Activated naive CD8-positive, alpha-beta T cell treated with anti-CD3 and anti-CD28 coated beads, Interleukin-2, amount 10 ng/mL, durations not matched to agents 7 days and 5 days (primary cell): ENCODE results near the gene DOLPP1. TPM values are rescaled to one million over a fixed set of nuclear protein-coding genes. Genes with fewer than 3 reads are reported as not detected.
A peak's percentile ranks its signal among the peaks of the same experiment; 100 is the strongest.

Experiments used
- ATAC-seq: fragments of 150-1000 bp; cut with Tn5 transposase; one replicate; pipeline ENCODE4 v1.10.0; 2021; ENCODE audit warnings: low read depth, moderate library complexity
- POLR2A ChIA-PET: fragments of 350-600 bp; sonication (Branson Sonifier 250); formaldehyde crosslinking; loops from one replicate; lab custom pipeline; 2021; ENCODE audit warnings: antibody characterized with exemption; lab: Charles Lee
- DNase-seq: peaks from one replicate; pipeline ENCODE4 v3.0.0; 2021
- H3K27ac Mint-ChIP-seq: one replicate; pipeline ENCODE4 v1.8.0; 2022; ENCODE audit warnings: mild to moderate bottlenecking, mixed read lengths
- H3K27me3 Mint-ChIP-seq: one replicate; pipeline ENCODE4 v1.8.0; 2022; ENCODE audit warnings: mild to moderate bottlenecking, moderate library complexity, mixed read lengths
- H3K36me3 Mint-ChIP-seq: one replicate; pipeline ENCODE4 v1.8.0; 2021; ENCODE audit warnings: mild to moderate bottlenecking, mixed read lengths
- H3K4me1 Mint-ChIP-seq: one replicate; pipeline ENCODE4 v1.8.0; 2021; ENCODE audit warnings: mixed read lengths
- H3K4me3 Mint-ChIP-seq: one replicate; pipeline ENCODE4 v1.8.0; 2022; ENCODE audit warnings: mild to moderate bottlenecking, moderate library complexity, mixed read lengths
- H3K9me3 Mint-ChIP-seq: one replicate; pipeline ENCODE4 v1.8.0; 2021; ENCODE audit warnings: mixed read lengths
- total RNA-seq, 2 experiments: library from RNA; stranded (reverse); gene quantifications; one replicate each; pipeline ENCODE4 v1.2.3, GENCODE V29; 2021

Gene DOLPP1
- total RNA-seq, 2 experiments from 2014 or later, result 17.4 to 21.6 TPM

DNA sequence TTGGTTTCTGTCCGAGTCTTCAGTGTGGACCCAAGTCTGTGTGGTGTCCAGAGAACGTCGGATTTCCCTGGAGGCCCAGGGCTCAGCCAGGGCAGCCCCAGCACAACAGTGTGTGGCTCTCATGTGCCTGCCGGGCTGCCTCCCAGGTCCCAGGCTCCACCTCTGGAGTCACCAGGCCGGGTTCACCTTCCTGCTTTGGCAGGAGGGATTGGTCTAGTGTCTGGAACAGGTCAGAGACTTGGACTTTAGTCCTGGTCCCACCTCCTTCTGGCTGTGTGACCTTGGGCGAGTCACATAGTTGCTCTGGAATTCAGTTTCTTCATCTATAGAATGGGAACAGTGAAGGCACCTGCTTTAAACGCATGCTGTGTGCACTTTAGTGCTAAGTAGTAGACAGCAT is 3.2 kb downstream of the DOLPP1 start:
- Mint-ChIP-seq H3K36me3 (no peaks in the 10 kb centered on the region), H3K4me1 (peaks cover 15% of the 10 kb centered on the region), H3K27ac (no peak overlapping the region), H3K27me3 (no peaks in the 10 kb centered on the region), H3K4me3 (no peak overlapping the region), H3K9me3 (no peaks in the 10 kb centered on the region)
- POLR2A ChIA-PET, result no interaction called here
- no peak for ATAC-seq
- no peak for DNase-seq

DNA sequence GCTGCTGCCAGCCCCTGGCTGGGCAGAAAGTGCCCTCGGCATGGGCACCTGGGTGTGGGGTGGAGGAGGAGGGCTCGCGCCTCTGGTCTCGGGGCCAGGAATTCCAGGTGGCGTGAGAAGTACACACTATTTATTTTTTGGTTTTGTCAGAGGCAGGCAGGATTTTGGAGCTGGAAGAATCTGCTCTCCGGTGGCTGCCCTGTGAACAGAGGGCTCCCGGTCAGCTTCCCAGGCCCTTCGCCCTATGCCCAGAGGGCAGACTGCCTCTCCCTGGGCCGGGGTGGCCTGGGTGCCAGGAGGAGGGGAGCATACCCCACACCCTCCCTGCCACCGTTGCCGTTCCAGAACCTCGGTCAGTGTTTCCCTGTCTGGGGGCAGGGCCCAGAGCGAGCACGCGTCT is 8.3 kb downstream of the DOLPP1 start:
- DNase-seq, result no peak
- Mint-ChIP-seq H3K36me3 (no peaks in the 10 kb centered on the region), H3K27ac (no peak overlapping the region), H3K27me3 (no peaks in the 10 kb centered on the region), H3K4me1 (no peaks in the 10 kb centered on the region), H3K4me3 (no peak overlapping the region), H3K9me3 (no peaks in the 10 kb centered on the region)
- POLR2A ChIA-PET, result no interaction called here
- no peak for ATAC-seq

DNA sequence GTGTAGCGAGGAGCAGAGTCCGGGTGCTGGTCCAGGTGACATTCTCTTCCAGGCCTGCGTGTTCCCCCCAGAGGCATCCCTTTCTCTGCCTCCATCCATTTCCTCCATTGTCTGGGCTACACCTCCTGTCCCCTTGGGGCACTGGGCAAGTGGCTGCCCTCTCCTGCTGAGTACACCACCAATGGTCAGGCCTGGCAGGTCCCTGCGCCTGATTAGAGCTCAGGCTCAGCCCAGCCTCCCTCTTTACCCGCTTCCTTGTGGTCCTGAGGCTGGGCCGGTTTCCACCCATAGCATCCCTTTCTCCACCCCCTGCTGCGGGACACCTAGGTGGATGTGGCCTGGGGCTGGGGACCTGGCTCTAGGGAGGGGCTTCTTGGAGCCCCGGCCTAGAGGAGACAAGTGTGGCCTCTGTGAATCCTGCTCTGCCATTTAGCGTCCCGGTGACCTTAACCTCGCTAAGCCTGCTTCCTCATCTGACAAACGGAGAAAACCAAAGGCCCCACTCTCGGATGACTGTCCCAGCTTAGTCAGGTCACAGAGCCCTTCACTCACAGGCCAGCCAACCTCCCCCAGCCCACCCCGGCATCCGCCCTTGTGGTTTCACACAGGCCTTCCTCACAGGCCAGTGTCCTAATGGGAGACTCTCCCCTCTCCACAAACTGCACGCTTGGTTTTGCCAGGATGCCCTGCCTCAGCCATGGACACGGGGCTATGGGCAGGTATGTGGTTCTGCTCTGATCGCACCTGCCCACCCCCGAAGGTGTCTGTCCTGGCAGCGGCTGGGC is 12.9 kb downstream of the DOLPP1 start:
- POLR2A ChIA-PET, result no interaction called here
- Mint-ChIP-seq H3K36me3 (no peaks in the 10 kb centered on the region), H3K9me3 (no peaks in the 10 kb centered on the region), H3K27ac (peak overlapping the region; percentile 43), H3K4me3 (no peak overlapping the region), H3K27me3 (no peaks in the 10 kb centered on the region), H3K4me1 (no peaks in the 10 kb centered on the region)
- DNase-seq (no peak), ATAC-seq (no peak)

DNA sequence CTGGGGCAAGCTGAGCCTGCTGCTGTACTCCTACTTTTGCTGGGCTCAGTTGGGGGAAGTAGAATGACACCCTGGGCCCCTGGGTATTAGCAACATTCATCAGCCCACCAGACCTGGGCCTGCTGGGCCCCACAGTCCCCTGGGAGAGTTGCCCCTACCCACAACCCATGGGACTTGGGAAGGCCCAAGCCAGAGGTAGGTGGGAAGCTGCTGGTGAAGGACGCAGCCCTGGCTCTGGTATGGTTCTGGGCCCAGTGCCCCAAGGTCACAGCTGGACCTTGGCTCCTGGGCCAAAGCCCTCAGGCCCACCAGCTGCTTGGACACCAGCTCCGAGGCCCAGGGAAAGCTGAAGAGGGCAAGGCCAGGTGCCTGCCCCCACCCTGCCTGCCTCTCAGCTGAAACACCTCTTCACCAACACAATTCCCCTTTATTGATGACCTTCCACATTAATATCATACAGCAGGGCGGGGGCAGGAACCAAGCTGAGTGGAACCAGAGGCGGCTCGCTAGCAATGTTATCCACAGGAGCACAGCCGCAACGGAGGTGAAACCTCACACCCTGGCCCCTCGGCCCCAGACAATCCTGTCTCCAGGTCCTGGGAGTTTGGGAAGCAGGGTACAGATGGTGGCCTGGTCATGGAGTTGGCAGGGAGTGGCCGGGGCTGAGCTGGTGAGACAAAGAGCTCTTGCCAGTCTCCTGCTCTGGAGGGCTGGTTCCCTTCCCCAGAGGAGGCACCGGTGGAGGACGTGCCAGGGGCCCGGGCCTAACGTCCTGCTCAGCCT is 13.7 kb downstream of the DOLPP1 start:
- POLR2A ChIA-PET, result no interaction called here
- no peak overlapping the region for H3K27ac Mint-ChIP-seq
- H3K36me3 Mint-ChIP-seq, result no peaks in the 10 kb centered on the region
- no peaks in the 10 kb centered on the region for H3K27me3 Mint-ChIP-seq
- H3K4me1 Mint-ChIP-seq, result no peaks in the 10 kb centered on the region
- ATAC-seq, result no peak
- H3K4me3 Mint-ChIP-seq, result no peak overlapping the region
- DNase-seq, result no peak
- H3K9me3 Mint-ChIP-seq, result no peaks in the 10 kb centered on the region

DNA sequence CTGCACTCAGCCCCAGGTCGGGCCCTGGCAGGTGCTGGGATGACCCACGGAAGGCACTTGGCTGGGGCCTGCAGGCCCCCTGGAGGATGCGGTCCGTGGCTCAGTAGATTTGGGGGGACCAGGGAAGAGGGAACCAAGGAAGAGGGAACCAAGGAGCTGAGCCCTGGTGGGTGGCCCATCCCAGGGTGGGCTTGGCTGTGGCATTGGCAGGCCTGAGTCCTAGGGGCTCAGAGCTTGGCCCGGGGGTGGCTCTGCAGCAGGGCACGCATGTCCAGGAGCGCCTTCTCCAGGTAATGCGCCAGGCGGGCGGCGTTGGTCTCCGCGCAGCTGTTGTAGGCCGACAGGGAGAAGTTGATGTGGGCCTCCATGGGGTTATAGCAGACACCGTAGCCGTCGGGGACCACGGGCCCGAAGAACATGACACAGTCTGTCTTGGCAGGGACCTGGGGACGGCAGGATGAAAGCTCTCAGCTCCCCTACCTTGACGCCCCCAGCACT is 14.3 kb downstream of the DOLPP1 start:
- Mint-ChIP-seq H3K9me3 (no peaks in the 10 kb centered on the region), H3K4me1 (no peaks in the 10 kb centered on the region), H3K27me3 (no peaks in the 10 kb centered on the region), H3K36me3 (no peaks in the 10 kb centered on the region), H3K27ac (no peak overlapping the region), H3K4me3 (no peak overlapping the region)
- no peak for ATAC-seq
- POLR2A ChIA-PET, result no interaction called here
- no peak for DNase-seq

DNA sequence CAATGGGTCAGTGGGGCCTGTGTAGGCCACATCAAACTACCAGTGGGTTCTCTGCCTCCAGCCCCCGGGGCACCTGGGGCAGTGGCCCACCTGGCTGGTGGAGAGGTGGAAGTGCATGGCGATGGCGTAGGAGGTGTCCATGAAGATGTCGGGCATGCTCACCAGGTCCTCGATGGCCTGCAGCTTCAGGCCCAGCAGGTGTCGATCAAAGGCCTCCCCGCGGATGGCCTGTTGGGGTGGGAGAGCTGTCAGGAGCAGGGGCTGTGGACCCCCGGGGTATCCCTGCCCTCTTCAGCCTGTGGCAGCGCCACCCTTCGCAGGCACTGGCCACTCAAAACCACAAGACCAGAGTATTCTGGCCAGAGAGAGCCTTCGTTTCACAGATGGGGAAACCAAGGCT is 15.0 kb downstream of the DOLPP1 start:
- H3K27me3 Mint-ChIP-seq, result no peaks in the 10 kb centered on the region
- no peak overlapping the region for H3K27ac Mint-ChIP-seq
- POLR2A ChIA-PET, result interaction anchor here (0.5 kb wide), 1 partner anchor 29 kb away, joined by 3 read pairs; no protein-coding TSS in a partner anchor
- H3K9me3 Mint-ChIP-seq, result no peaks in the 10 kb centered on the region
- H3K4me3 Mint-ChIP-seq, result no peak overlapping the region
- no peaks in the 10 kb centered on the region for H3K36me3 Mint-ChIP-seq
- no peaks in the 10 kb centered on the region for H3K4me1 Mint-ChIP-seq
- no peak for ATAC-seq
- no peak for DNase-seq

DNA sequence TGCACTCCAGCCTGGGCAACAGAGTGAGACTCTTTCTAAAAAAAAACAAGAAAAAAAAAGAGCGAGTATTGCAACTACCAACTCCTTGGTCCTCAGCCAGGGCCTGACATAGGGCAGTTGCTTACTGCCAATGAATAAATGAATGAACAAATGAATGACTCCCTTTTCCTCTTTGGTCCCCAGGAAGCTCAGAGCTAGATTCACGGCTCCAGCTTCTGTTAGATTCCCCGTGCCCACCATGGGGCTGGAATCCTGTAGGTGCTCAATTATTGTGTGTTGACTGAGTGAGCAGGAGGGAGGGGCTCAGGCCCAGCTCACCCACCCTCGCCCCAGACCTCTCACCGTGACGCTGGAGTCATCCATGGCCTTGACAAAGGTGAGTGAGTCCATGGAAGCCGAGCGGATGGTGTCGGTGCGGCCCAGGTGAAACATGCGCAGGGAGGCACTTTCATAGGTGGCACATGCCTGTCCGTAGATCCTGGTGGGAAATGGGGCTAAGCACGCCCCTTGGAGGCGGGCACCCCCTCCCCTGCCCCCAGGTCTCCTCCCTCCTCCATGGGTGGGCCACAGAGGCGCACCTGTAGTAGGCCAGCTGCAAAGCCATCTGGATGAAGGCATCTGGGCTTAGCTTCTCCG is 16.9 kb downstream of the DOLPP1 start:
- no peak overlapping the region for H3K4me3 Mint-ChIP-seq
- no peak overlapping the region for H3K27ac Mint-ChIP-seq
- POLR2A ChIA-PET, result interaction anchor here (2.0 kb wide), 1 partner anchor 17 kb away, joined by 7 read pairs; the partner anchor contains the start of gene DOLPP1
- H3K27me3 Mint-ChIP-seq, result no peaks in the 10 kb centered on the region
- no peaks in the 10 kb centered on the region for H3K36me3 Mint-ChIP-seq
- no peak for ATAC-seq
- H3K9me3 Mint-ChIP-seq, result no peaks in the 10 kb centered on the region
- DNase-seq, result no peak
- no peaks in the 10 kb centered on the region for H3K4me1 Mint-ChIP-seq

DNA sequence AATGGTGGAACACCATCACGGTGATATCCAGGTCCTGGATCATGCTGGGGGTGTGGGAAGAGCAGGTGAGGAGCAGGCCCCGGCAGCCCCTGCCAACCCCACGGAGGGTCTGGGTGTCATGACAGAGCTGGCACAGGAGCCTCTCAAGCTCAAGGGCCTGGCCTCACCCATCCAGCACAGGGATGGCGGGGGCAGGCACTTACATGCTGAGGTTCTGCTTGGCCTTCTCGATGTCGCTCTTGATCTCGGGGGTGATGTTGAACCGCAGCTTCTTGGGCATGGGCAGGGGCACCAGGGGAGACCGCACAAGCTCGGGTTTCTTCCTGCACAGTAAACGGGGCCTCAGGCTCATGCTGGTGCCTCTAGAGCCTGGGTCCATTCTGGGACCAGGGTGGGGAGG is 17.4 kb downstream of the DOLPP1 start:
- Mint-ChIP-seq H3K9me3 (no peaks in the 10 kb centered on the region), H3K27me3 (no peaks in the 10 kb centered on the region), H3K36me3 (no peaks in the 10 kb centered on the region), H3K4me1 (no peaks in the 10 kb centered on the region), H3K4me3 (no peak overlapping the region), H3K27ac (no peak overlapping the region)
- DNase-seq (no peak), ATAC-seq (no peak)
- POLR2A ChIA-PET, result interaction anchor here (2.0 kb wide), 1 partner anchor 17 kb away, joined by 7 read pairs; the partner anchor contains the start of gene DOLPP1

DNA sequence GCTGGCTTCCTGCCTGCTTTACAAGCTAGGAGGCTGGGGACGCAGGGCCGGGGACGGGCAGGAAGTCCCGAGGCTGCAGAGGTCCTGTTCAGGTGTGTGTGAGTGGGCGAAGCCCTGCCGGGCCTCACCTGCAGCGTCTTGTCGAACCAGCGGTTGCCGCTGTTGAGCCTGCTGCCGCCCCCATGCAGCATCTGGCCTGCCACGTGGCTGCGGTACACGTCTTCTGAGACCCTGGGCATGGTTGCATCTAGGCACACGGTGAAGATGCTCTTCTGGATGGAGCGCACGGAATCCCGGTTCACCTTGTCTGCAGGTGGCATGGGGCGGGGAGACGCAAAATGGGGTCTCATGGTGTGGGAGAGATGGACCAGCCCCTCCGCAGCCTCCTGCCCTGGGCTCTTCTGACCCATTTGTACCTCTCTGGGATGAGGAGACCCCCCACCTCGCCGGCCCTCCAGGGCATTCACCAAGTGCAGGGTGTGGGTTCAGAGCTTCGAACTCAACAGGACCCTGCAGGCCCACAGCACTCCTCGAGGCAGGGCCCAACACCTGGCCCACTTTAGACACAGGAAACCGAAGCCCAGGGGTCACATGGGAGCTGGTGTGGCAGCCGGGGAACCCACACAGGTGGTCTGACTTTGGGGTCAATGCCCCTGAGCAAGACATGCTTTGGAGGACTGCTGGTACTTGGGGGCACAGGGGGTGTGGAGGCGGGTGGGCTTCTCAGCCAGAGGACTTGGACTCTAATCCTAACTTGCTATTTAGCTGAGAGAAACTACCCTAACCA is 19.7 kb downstream of the DOLPP1 start:
- H3K4me3 Mint-ChIP-seq, result no peak overlapping the region
- ATAC-seq (no peak), DNase-seq (no peak)
- H3K4me1 Mint-ChIP-seq, result no peaks in the 10 kb centered on the region
- H3K36me3 Mint-ChIP-seq, result no peaks in the 10 kb centered on the region
- H3K27ac Mint-ChIP-seq, result no peak overlapping the region
- H3K27me3 Mint-ChIP-seq, result no peaks in the 10 kb centered on the region
- POLR2A ChIA-PET, result interaction anchor here (0.6 kb wide), 1 partner anchor 44 kb away, joined by 3 read pairs; no protein-coding TSS in a partner anchor
- no peaks in the 10 kb centered on the region for H3K9me3 Mint-ChIP-seq

DNA sequence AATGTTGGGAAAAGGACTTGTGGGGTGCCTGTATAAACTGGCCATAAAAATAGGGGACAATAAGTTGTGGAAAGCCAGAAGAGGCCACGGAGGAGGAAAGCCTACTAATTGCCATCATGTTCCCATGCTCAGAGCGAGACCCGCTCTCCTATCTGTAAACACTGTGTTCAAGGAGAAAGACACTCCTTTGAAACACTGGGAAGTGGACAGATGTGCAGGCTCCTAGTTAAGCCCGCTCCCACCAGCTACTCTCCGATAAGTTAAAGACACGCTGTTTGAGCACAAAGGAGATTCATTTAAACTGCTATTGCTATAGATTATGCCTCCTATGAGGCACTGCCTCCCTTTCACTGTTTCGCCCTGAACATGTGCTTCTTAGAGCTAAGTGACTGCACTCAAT is 20.4 kb downstream of the DOLPP1 start:
- Mint-ChIP-seq H3K4me1 (no peaks in the 10 kb centered on the region), H3K9me3 (no peaks in the 10 kb centered on the region), H3K36me3 (no peaks in the 10 kb centered on the region), H3K27me3 (no peaks in the 10 kb centered on the region), H3K27ac (no peak overlapping the region), H3K4me3 (no peak overlapping the region)
- POLR2A ChIA-PET, result interaction anchor here (0.6 kb wide), 1 partner anchor 44 kb away, joined by 3 read pairs; no protein-coding TSS in a partner anchor
- DNase-seq (no peak), ATAC-seq (no peak)

DNA sequence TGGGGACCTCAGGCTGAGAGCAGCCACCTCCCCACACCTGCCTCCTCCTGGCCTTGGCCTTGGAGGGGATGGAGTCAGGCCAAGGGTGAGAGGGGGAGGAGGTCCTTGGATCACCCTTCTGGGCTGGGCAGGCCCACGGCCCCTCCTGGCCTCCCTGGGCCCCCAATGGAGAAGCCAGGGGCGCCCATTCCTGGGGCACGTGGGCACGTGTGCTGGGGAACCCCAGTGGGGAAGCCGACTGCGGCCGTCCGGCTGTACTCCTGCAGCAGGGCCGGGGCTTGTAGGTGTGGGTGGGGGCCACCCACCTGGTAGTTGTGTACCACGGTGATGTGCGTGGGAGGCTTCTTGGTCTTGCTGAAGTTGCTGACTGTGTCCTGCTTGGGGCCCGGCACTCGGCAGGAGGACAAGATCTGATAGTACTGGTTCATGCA is 21.2 kb downstream of the DOLPP1 start:
- no peak for DNase-seq
- POLR2A ChIA-PET, result no interaction called here
- Mint-ChIP-seq H3K36me3 (no peaks in the 10 kb centered on the region), H3K27ac (no peak overlapping the region), H3K4me1 (no peaks in the 10 kb centered on the region), H3K4me3 (no peak overlapping the region), H3K9me3 (no peaks in the 10 kb centered on the region), H3K27me3 (no peaks in the 10 kb centered on the region)
- ATAC-seq, result no peak

DNA sequence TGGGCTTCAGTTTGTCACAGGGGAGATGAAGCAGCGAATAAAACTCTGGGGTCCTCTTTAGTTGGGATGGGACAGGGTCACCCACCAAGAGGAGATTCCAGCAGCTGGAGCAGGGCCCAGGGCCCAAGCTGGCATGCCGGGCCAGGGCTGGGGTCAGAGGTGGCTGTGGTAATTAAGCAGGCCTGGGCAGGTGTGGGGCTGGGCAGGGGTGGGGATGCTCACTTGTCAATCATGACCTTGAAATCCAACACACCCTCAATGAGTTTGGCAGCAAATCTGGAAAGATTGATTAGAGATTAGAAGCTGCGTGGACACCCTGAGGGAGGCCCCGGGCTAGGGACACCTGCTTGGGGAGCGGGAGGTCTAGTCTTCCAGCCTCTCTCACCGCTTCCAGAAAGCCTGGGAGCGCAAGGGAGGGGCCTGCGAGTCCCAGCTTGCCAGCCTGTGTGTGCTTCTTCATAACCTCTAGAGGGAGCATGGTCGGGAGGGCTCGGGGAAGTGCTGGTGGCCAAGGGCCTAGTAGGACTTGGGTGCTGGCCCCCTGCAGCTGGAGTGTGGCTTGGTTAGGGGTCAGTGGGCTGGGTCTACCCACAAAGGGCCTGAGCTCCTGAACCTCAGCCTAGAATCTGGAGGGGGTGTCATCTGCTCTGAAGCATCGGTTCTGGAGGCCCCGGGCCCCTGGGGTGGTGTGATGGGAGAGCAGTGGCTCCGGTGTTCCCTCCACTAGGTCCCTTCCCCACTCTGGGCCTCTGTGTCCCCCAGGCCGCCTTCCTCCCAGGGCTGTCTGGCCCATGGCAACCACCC is 22.1 kb downstream of the DOLPP1 start:
- Mint-ChIP-seq H3K9me3 (no peaks in the 10 kb centered on the region), H3K36me3 (no peaks in the 10 kb centered on the region), H3K4me3 (no peak overlapping the region), H3K4me1 (no peaks in the 10 kb centered on the region), H3K27me3 (no peaks in the 10 kb centered on the region), H3K27ac (no peak overlapping the region)
- ATAC-seq (peak; percentile 58), DNase-seq (no peak)
- POLR2A ChIA-PET, result interaction anchor here (1.5 kb wide), 1 partner anchor 22 kb away, joined by 5 read pairs; the partner anchor contains the start of gene DOLPP1
